Uterus (tissue), 2 donors: ENCODE measurements around the gene SHROOM4.

Experiments
- CTCF ChIP-seq, 4 experiments: fragments of 200-600 bp in 2 of 4; fragments of 450-650 bp in 2 of 4; sonication (generic) in 2 of 4; IDR thresholded peaks; one replicate each; pipeline ENCODE4 v1.5.1; 2016 to 2019; ENCODE audit warnings: antibody characterized with exemption in 4 of 4, mild to moderate bottlenecking in 2 of 4, moderate library complexity in 1 of 4
- POLR2A ChIP-seq, 2 donors: fragments of 450-650 bp; IDR thresholded peaks; one replicate each; pipeline ENCODE4 v1.6.1; 2016; ENCODE audit warnings: antibody characterized with exemption in 2 of 2, mild to moderate bottlenecking in 1 of 2, moderate library complexity in 1 of 2

DNA sequence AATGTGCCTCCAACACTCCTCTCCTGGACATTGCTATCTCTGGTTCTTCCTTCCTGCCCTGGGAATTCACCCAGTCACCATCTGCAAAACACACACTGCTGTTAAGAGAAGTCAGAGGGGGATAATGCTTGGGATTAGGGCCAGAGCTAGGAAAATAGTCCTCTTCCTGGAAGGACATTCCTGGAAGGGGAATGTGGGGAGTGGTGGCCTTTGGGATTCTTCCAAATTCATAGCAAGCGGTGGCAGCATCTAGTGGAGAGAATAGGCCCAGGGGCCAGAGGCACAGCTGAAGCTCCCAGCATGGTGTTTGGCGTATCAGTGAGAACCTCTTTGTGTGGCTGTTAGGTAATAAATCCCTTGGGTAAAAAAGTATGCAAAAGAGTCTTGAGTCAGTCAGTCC lies 34.3 kb downstream of the SHROOM4 start:
- TF ChIP-seq POLR2A (IDR thresholded peaks at IDR 0.05), result no peak
- TF ChIP-seq CTCF (IDR thresholded peaks at IDR 0.05), result no peak
